ENCODE results near the gene NRL.
"Not testable (repeated sequence)": the region's sequence is repeated elsewhere in the genome, so short reads cannot be mapped to it uniquely, and the experiment has no call there.

Gene NRL

GRCh38 chr14:24115422-24116127, 826 bp upstream of the NRL start:
- Histone ChIP-seq H3K4me3 (peak overlapping the region; percentile 75), H3K4me1 (peaks cover 25% of the 10 kb centered on the region), H3K27ac (peak overlapping the region; percentile 48; the same call in 1 of the 2 replicates), H3K4me2 (peak overlapping the region; percentile 93), H3K27me3 (no peaks in the 10 kb centered on the region), H3K36me3 (peaks cover 45% of the 10 kb centered on the region), H4K20me1 (no peaks in the 10 kb centered on the region), H3K9me3 (no peaks in the 10 kb centered on the region), H3K9ac (peak overlapping the region; percentile 87)
- no peak for TF ChIP-seq Cebpa-rat (IDR thresholded peaks at IDR 0.05)

- H3K27ac ChIP-seq, result peak overlapping the region; percentile 95
- no peaks in the 10 kb centered on the region for H4K20me1 ChIP-seq
- H3K9me3 ChIP-seq, result no peaks in the 10 kb centered on the region
- H3K9ac ChIP-seq, result peak overlapping the region; percentile 87
- H3K4me2 ChIP-seq, result peak overlapping the region; percentile 100
- H3K36me3 ChIP-seq, result peaks cover 29% of the 10 kb centered on the region
- peaks cover 36% of the 10 kb centered on the region for H3K4me1 ChIP-seq
- peak overlapping the region; percentile 75 for H3K4me3 ChIP-seq
- H3K27me3 ChIP-seq, result no peaks in the 10 kb centered on the region
- TF ChIP-seq Cebpa-rat (IDR thresholded peaks at IDR 0.05), result 0 out of 2 replicates have a peak, but pooled peaks have one; percentile 22
Measured at GRCh38 chr14:24113801-24114531, 783 bp downstream of the NRL start.

GRCh38 chr14:24113379-24113800, 1.4 kb downstream of the NRL start:
- no peak for TF ChIP-seq Cebpa-rat (IDR thresholded peaks at IDR 0.05)
- H3K27ac ChIP-seq, result peak overlapping the region; percentile 95

GRCh38 chr14:24110523-24110922, 4.2 kb downstream of the NRL start:
- TF ChIP-seq Cebpa-rat (IDR thresholded peaks at IDR 0.05), result no peak
- Histone ChIP-seq H3K27me3 (no peaks in the 10 kb centered on the region), H3K27ac (no peak overlapping the region), H3K4me2 (no peak overlapping the region), H3K9me3 (no peaks in the 10 kb centered on the region), H3K4me1 (peaks cover 30% of the 10 kb centered on the region), H3K9ac (no peak overlapping the region), H3K36me3 (no peaks in the 10 kb centered on the region), H3K4me3 (no peak overlapping the region), H4K20me1 (no peaks in the 10 kb centered on the region)

More at GRCh38 chr14:24113379-24113800, 1.4 kb downstream of the NRL start:
- Histone ChIP-seq H3K4me3 (peak overlapping the region; percentile 75), H3K36me3 (peaks cover 23% of the 10 kb centered on the region), H3K9ac (peak overlapping the region; percentile 87), H3K4me1 (peaks cover 42% of the 10 kb centered on the region), H3K9me3 (no peaks in the 10 kb centered on the region), H3K4me2 (peak overlapping the region; percentile 100), H3K27me3 (no peaks in the 10 kb centered on the region), H4K20me1 (no peaks in the 10 kb centered on the region)

GRCh38 chr14:24110060-24110459, 4.7 kb downstream of the NRL start:
- Histone ChIP-seq H3K4me1 (peaks cover 28% of the 10 kb centered on the region), H3K4me3 (no peak overlapping the region), H3K36me3 (peaks cover 4% of the 10 kb centered on the region; the same call in 1 of the 2 replicates), H3K27me3 (no peaks in the 10 kb centered on the region), H3K4me2 (no peak overlapping the region), H3K9me3 (peaks cover 2% of the 10 kb centered on the region; the same call in 1 of the 2 replicates), H4K20me1 (no peaks in the 10 kb centered on the region), H3K27ac (no peak overlapping the region), H3K9ac (no peak overlapping the region)
- no peak for TF ChIP-seq Cebpa-rat (IDR thresholded peaks at IDR 0.05)

- no peak for TF ChIP-seq Cebpa-rat (IDR thresholded peaks at IDR 0.05)
- Histone ChIP-seq H3K4me3 (no peak overlapping the region), H3K36me3 (peaks cover 21% of the 10 kb centered on the region), H3K9me3 (peaks cover 19% of the 10 kb centered on the region), H4K20me1 (no peaks in the 10 kb centered on the region), H3K4me2 (no peak overlapping the region), H3K9ac (no peak overlapping the region), H3K27ac (no peak overlapping the region), H3K27me3 (no peaks in the 10 kb centered on the region), H3K4me1 (peaks cover 26% of the 10 kb centered on the region)
Measured at GRCh38 chr14:24108336-24108874, 6.3 kb downstream of the NRL start.

GRCh38 chr14:24106672-24107271, 8.0 kb downstream of the NRL start:
- Histone ChIP-seq H3K9me3 (peaks cover 29% of the 10 kb centered on the region), H3K4me2 (no peak overlapping the region), H3K36me3 (peaks cover 37% of the 10 kb centered on the region), H3K4me1 (peaks cover 25% of the 10 kb centered on the region), H4K20me1 (no peaks in the 10 kb centered on the region), H3K9ac (no peak overlapping the region), H3K27ac (no peak overlapping the region), H3K4me3 (no peak overlapping the region), H3K27me3 (no peaks in the 10 kb centered on the region)
- no peak for TF ChIP-seq Cebpa-rat (IDR thresholded peaks at IDR 0.05)

- not testable (repeated sequence) for H3K27ac ChIP-seq
- H3K9me3 ChIP-seq, result peaks cover 29% of the 10 kb centered on the region
Measured at GRCh38 chr14:24105609-24106239, 9.0 kb downstream of the NRL start.

GRCh38 chr14:24103451-24103850, 11.3 kb downstream of the NRL start:
- Histone ChIP-seq H3K9ac (no peak overlapping the region), H3K4me2 (no peak overlapping the region), H3K4me1 (peaks cover 2% of the 10 kb centered on the region), H3K27me3 (no peaks in the 10 kb centered on the region), H4K20me1 (no peaks in the 10 kb centered on the region), H3K27ac (no peak overlapping the region), H3K36me3 (peaks cover 70% of the 10 kb centered on the region), H3K9me3 (peaks cover 29% of the 10 kb centered on the region), H3K4me3 (no peak overlapping the region)
- no peak for TF ChIP-seq Cebpa-rat (IDR thresholded peaks at IDR 0.05)

More at GRCh38 chr14:24105609-24106239, 9.0 kb downstream of the NRL start:
- H3K4me3 ChIP-seq, H3K4me2 ChIP-seq, H3K27me3 ChIP-seq, H4K20me1 ChIP-seq, H3K9ac ChIP-seq: not testable (repeated sequence)
- Histone ChIP-seq H3K4me1 (peaks cover 20% of the 10 kb centered on the region), H3K36me3 (peaks cover 48% of the 10 kb centered on the region)

Data from BLaER1 (cell line).